OCI-LY7 (cell line): ENCODE data around the gene CPD.

ENCODE experiments used
- CTCF ChIP-seq: fragments of 200-600 bp; sonication (generic); conservative IDR thresholded peaks from 2 replicates; pipeline ENCODE4 v1.5.1; 2014; ENCODE audit warnings: mild to moderate bottlenecking, antibody characterized with exemption, low read length, moderate library complexity, mixed read lengths
- EZH2phosphoT487 ChIP-seq: fragments of 200-600 bp; sonication (generic); IDR thresholded peaks from 2 replicates; pipeline ENCODE4 v1.6.1; 2018; ENCODE audit warnings: low read depth, borderline replicate concordance, mild to moderate bottlenecking, mixed run types, antibody characterized with exemption, low read length, moderate library complexity, mixed read lengths

GRCh38 chr17:30361766-30362279, 16.9 kb upstream of the CPD start:
- no peak for TF ChIP-seq CTCF
- no peak for TF ChIP-seq EZH2phosphoT487
